SK-N-DZ (cell line): Measurements from ENCODE around the gene MAN2B2.
"Not testable (repeated sequence)": the region's sequence is repeated elsewhere in the genome, so short reads cannot be mapped to it uniquely, and the experiment has no call there.

ENCODE experiments used
- DNase-seq: peaks from one replicate; pipeline ENCODE4 v3.0.0-alpha.2; 2015; ENCODE audit warnings: low spot score

MAN2B2 gene

DNA sequence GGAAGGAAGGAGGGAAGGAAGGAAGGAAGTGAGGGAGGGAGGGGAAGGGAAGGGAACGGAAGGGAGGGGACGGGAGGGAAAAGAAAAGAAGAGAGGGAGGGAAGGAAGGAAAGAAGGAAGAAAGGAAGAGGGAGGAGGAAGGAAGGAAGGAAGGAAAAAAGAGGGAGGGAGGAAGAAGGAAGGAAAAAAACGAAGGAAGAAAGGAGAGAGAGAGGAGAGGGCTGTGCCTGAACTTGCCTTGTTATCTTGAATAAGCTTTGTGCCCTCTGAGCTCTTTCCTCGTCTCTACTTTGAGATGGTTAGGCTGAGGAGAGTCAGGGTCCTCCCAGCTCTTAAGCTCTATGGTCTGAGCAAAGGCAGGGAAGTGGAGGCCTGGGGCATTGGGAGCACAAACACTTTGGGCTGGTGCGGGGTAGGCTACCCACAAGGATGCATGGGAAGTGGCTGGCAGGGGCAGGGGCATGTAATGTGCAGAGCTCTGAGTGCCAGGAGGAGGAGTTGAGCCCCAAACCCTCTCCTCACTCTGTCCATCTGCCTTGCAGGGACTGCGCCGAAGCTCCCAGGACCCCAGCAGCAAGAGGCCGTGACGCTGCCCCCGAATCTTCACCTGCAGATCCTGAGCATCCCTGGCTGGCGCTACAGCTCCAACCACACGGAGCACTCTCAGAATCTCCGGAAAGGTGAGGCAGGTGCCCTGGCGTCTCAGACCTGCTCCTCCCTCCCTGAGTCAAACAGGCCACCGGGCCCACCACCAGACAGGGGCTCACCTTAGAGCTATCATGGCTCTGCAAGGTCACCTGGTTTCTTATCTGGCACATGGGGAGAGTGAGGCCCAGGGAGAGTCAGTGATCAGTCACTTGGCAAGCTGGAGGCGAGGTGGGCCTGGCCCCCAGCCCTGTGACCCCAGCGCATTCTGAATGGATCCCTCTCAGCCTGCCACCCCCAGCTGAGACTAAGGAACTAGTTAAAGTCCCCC lies 39.0 kb downstream of the MAN2B2 start:
- DNase-seq, result no peak

DNA sequence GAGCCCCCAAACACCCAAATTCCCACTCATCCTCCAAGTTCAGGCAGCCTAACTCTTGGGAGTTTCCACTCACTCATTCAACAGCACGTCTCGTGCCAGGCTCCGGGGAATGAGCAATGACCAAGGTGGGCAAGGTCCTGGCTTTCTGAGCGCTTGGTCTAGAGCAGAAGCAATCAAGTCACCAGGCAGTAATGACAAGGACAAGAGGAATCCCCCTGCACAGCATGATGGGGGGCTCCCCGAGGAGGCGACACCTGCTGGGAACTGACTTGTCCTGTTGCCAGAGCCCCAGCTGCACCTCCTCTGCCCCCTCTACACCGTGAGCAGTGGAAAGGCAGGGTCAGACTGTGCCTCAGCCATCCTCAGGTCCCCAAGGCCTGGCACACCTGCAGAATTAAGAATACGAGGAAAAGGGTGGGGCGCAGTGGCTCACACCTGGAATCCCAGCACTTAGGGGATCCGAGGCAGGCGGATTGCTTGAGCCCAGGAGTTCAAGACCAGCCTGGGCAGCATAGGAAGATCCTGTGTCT lies 39.8 kb downstream of the MAN2B2 start:
- DNase-seq, result no peak

DNA sequence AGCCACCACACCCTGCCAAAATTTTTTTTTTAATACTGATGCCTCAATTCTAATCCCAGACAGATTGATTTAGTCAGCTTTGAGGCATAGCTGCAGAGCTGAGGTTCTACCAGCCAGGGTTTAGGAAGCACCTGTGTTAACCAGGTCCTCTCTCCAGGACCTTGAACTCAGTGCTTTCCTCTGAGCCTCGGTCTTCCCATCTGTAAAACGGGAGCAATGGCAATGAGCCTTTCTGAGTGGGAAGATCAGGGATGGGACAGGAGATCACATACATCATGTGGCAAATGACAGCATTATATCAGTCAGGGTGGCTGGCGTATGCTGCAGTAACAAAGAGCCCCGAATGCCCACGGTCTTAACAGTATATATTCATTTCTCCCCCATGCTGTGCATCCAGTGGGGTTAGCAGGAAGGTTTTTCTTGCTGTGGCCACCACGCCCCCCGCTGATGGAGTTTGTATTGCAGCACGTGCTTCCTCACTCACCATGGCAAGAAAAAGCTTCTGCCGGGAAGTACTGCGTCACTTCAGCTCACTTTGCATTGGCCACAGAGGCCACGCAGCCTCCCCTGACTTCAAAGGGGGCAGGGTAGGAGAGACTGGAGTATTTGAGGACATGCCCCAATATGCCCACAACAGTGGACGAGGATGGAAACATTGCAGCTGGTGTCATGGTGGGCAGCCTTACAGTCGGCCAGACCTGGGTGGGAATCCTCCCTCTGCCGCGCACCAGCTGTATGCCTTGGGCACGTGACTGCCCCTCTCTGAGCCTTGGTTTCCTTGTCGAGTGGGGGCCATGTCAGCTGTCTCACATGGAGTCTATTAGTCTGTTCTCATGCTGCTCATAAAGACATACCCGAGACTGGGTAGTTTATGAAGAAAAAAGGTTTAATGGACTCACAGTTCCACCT lies 41.4 kb downstream of the MAN2B2 start:
- DNase-seq, result no peak

DNA sequence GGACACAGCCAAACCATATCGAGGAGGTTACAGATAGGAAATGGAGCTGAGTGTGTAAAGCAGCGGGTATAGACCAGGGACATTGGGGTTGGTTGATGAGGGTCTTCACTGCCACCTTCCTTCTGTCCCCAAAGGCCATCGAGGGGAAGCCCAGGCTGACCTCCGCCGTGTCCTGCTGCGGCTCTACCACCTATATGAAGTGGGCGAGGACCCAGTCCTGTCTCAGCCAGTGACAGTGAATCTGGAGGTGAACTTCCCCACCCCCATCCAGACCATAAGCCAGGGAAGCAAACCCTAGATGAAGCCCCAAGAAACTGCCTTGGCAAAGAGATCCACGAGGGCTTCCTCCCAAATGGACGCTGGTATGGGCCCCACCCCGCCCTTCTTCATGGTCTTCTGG lies 42.3 kb downstream of the MAN2B2 start:
- DNase-seq, result no peak

DNA sequence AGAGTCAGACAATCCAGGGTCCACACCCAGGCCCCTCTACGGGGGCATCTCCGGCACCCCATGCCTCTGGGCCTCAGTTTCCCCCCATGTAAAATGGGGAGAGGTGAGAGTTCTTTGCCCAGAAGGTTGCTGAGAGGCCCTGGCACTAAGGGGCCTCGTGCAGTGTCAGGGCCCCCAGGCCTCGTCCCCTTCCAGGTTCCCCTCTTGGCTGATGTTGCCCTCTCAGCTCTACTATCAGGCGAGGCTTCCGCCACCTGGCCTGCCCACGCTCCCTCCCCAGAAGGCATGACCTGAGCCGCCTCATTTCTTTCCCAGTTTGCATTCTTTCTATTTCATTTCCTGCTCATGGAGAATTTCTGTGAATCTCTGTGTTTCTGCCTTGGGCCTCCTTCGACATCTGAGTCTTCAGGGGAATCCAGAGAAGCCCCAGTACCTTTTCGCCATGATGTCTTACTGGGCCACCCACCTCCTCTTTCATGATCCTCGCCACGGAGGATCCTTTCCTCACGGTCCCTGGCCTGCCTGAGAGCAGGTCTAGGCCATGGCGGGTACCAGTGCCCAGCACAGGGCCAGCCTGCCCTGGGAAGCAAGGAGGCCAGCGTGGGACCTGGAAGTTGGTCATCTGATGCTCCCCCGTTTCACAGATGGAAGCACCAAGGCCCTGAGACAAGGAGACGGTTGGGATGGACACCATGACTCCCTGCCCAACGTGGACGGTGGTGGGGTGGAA lies 43.6 kb downstream of the MAN2B2 start:
- no peak for DNase-seq

DNA sequence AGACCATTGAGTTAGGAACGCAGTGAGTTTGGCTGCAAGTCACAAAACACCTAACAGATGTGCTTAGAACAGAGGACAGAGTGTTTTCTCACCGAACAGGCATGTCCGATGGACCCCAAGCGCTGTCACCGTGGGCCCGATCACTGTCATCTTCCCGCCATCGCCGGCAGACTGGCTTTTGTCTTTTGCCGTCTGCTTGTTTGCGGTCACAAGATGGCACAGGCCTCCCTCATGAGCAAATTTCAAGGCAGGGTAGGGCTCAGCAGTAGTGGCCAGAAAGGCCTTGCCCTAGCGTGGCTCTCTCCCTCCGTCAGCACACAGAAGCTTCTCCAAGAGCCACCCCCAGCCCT lies 44.1 kb downstream of the MAN2B2 start:
- no peak for DNase-seq

DNA sequence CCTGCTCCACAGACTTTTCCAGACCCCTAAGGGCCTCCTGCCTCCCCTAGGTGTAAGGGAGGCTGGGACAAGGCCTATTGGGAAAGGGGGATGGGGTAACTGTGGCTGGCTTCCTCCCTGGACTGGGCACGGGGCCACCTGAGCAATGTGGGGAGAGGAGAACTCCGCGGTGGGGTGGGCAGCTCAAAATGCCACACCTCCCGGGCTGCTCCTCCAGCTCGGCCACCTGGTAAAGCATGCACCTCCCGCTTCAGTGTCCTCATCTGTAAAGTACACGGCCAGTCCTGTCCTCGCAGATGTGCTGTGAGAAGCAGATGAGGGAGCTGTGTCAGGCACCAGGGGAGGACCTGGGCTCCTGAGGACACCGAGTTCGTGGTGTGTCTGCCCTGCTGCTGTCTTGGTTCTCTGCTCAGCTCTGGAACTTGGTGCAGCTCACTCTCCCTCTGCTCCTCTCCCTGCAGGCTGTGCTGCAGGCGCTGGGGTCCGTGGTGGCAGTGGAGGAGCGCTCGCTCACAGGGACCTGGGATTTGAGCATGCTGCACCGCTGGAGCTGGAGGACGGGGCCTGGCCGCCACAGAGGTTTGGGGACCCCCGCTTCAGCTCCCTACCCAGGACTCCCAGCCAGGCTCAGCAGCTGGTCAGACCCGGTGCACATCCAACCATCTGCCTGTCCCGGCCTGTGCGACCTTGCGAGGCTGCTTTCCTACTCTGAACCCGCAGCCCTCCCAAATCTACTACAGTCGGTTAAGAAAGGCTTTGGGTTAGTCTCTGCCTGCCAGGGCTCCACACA lies 44.7 kb downstream of the MAN2B2 start:
- DNase-seq, result no peak

DNA sequence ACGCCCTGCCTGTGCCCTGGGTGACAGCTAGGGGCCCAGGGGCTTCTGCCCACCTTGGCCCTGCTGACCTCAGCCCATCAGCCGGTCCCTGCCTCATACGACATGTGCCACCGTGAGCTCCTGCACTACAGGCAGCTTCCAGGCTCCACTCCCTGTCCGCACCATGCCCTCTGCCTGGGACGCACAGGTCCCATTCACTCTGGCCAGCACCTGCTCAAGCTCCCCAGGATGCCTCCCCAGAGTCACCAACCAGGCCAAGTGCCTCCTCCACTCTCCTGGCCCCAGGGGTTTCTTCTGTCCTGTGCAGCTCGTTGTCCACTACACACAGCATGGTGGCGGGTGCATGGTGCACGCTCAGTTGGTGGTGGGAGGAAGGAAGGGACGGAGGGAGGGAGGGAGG lies 45.3 kb downstream of the MAN2B2 start:
- DNase-seq, result no peak

DNA sequence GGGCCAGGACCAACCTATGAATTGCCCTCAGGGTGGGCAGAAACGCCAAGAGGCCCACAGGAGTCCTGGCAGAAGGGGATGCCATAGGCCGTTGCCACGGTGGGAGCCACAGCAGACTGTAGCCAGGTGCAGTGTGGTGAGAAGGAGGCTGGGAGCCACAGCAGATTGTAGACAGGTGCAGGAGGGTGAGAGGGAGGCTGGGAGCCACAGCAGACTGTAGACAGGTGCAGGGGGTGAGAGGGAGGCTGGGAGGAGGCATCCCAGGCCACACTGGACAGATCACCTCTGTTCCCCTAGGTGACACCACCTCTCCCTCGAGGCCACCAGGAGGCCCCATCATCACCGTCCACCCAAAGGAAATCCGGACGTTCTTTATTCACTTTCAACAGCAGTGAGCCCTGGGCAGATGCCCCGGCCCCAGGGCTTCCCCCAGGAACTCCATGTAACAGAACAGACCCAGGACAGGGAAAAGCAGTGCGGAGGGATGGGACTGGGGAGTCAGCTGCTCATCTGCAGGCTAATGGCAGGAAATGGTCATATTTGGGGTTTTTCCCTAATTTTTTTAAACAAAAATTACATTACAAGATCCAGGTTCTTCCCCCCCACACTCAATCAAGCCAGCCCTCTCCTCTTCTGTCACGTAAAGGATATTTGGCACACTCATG lies 46.0 kb downstream of the MAN2B2 start:
- DNase-seq, result no peak

DNA sequence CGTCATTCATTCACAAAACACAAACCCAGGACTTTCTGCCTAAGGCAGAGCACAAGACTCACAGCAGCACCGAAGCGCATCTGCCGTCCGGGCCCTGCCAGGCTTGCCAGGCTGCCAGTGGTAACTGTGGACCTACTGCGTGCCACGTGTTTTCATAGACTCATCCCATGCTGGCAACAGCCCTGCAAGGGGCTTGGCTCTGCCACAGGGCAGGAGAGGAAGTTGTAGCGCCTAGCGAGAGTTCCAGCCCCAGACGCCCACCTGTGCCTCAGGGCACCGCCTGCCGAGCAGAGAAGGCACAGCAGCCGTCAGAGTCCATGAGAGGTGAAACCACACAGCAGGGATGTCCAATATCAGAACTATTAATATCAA lies 46.6 kb downstream of the MAN2B2 start:
- no peak for DNase-seq

DNA sequence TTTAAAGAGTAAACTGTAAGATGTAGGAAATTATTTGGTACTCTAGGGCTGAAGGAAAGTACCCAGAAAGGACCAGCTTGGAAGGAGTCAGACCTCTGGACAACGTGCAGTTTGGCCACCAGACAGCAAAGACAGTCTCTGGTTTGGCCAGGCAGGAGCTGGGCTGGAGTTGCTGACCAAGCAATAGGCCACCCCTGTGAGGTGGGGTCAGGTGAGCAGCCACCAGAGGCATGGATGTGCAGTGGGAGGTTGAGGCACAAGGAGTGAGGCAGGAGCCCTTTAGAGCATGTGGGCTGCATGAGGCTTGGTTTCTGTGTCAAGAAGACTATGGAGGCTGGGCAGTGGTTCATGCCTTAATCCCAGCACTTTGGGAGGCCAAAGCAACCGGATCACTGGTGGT lies 47.8 kb downstream of the MAN2B2 start:
- no peak for DNase-seq

DNA sequence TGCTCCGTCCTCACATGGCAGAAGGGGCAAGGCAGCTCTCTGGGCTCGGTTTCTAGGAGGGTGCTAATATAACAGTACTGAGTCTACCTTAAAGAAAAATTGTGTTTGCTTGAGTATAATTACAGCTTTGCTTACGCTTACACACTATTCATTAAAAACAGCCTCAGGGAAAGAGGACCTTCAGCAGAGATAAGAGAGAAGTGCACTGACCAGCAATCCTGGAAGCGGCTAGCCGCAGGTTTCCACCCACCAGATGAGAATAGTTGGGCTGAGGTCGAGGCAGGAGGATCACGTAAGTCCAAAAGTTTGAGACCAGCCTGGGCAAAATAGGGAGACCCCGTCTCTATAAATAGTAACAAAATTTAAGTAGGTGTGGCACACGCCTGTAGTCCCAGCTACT lies 50.3 kb downstream of the MAN2B2 start:
- DNase-seq, result no peak

DNA sequence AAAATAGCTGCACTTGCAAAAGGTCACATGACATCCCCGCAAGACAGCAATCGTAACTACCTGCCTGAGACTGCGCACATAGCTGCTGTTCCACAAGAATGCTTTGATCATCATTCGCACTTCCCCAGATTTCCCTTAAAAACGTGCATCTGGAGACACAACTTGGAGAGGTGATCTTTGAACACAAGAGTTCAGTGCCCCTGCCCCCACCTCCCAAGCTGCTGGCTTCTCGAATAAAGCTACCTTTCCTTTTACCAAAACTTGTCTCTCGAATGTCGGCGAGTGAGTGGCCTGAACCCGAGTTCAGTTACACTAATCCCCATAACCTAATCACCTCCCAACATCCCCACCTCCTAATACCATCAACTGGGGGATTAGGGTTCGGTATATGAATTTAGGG lies 51.1 kb downstream of the MAN2B2 start:
- no peak for DNase-seq

DNA sequence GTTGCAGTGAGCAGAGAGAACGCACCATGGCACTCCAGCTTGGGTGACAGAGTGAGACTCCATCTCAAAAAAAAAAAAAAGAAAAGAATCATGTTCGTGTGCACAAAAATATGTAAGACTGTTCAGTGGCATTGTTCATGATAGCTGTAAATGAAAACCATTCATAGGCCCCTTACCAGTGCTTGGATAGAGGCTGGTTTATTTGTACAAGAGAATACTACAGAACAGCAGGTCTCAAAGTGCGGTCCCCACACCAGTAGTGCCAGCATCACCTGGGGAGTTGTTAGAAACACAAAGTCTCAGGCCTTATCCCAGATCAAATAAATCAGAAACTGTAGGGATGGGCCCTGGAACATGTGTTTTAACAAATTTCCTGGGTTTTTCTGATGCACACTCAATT lies 52.8 kb downstream of the MAN2B2 start:
- no peak for DNase-seq

DNA sequence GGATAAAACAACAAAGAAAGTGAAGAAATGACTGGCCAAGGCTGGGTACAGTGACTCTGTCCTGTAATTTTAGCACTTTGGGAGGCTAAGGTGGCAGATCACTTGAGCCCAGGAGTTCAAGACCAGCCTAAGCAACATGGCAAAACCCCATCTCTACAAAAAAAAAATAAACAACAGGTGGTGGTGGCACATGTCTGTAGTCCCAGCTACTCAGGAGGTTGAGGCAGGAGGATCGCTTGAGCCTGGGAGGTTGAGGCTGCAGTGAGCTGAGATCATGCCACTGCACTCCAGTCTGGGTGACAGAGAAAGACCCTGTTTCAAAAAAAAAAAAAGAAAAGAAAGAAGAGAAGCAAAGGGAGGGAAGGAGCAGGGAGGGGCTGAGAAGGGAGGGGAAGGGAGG lies 53.5 kb downstream of the MAN2B2 start:
- DNase-seq, result not testable (repeated sequence)

DNA sequence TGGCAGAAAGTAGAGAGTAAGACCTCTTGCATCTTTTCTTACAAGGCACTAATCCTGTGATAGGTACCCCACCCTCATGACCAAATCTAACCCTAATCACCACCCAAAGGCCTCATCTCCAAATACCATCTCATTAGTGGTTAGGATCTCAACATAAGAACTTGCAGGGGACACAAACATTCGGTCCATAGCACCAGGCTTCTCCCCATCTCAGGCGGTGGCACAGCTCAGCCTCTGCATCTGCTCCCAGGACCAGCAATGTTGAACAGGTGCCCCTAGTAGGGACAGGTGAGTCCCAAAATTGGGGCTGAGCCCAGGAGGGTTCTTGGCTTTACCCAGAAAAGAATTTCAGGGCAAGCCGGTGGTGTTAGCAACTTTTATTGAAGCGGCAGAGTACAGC lies 57.1 kb downstream of the MAN2B2 start:
- DNase-seq, result no peak

DNA sequence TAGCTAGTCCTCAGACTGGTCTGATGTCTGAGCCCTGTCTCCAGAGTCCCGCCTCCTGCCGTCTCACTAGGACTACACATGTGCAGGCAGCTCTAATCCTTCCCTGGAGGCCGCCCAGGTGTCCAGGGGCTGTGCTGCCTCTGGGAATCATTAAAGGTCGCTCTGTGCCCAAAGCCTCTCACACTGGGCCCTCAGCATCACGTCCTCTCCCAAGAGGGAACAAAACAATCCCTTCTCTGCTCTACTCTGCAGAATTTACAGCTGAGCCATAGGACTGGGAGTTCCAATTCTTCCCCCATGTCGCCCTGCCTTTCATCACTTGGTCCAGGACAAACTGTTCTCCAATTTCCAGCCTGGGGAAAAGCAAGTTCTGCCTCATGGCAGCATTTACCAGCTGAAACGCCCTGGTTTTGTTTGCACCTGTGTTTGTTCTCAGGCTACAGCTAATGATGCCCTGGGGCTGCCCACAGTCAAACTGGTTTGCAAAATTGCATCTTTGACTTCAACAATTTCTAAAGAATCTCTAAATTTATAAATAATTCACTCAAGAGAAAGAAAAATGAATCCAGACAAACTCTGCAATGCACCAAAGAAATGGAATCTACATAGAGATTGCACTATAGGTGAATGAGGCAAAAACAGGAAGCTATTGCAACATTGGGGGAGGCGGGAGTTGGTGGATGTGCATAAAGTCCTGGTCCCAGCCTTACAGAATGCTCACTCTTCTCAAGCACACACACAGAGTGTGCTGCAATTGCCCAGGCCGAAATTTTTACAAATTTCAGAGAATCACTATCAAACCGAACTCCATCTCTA lies 58.3 kb downstream of the MAN2B2 start:
- DNase-seq, result no peak

DNA sequence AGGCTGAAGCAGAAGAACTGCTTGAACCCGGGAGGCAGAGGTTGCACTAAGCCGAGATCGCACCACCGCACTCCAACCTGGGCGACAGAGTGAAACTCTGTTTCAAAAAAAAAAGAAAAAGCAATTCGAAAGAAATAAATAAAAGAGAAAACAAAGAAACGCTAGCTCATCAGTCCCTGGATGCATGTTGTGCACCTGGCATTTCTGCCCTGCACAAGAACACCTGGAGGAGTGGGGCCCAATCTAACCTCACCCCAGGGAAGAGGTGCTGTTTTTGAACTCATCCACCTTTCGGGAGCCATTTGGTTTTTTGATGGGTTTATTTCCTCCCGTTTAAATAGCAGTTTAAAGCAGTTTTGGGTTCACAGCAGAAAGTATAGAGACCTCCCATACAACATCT lies 59.8 kb downstream of the MAN2B2 start:
- no peak for DNase-seq

DNA sequence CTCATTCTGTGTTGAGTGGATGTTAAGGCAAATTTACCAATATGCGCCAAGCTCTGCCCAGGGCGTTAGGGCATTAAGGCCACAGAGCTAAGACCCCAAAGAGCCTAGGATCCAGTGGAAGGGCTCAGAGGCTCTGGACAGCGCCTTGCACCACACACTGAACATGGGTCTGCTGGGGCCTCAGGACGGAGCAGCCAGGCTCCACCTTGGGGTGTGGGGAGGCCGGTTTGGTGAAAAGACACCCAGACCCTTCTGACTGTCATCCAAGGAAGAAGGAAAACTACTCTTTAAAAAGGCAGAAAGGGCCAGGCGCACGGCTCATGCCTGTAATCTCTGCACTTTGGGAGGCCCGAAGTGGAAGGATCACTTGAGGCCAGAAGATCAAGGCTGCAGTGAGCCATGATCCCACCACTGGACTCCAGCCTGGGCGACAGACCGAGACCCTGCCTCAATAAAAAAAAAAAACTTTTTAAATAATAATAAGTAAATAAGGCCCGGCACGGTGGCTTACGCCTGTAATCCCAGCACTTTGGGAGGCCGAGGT lies 64.2 kb downstream of the MAN2B2 start:
- DNase-seq, result no peak
